ENCODE results near the gene RPS27L. TPM values are rescaled to one million over a fixed set of nuclear protein-coding genes. Genes with fewer than 3 reads are reported as not detected.
"Not testable (repeated sequence)": the region's sequence is repeated elsewhere in the genome, so short reads cannot be mapped to it uniquely, and the experiment has no call there.

Gene RPS27L
- total RNA-seq, 1 donor from 2014 or later: 202 TPM

- Mint-ChIP-seq H3K27me3 (ENCODE audit: unreplicated experiment) (no peaks in the 10 kb centered on the region), H3K4me3 (ENCODE audit: unreplicated experiment) (no peak overlapping the region), H3K4me1 (ENCODE audit: unreplicated experiment) (peaks cover 25% of the 10 kb centered on the region), H3K9me3 (ENCODE audit: unreplicated experiment) (no peaks in the 10 kb centered on the region), H3K27ac (ENCODE audit: unreplicated experiment) (no peak overlapping the region), H3K36me3 (ENCODE audit: unreplicated experiment) (no peaks in the 10 kb centered on the region)
- TF ChIP-seq CTCF (IDR thresholded peaks at IDR 0.05): no peak
- DNase-seq (ENCODE audit: extremely low spot score, unreplicated experiment): no peak
Observed at GRCh38 chr15:63110428-63111026, 46.8 kb downstream of the RPS27L start.

GRCh38 chr15:63109920-63110319, 47.4 kb downstream of the RPS27L start:
- Mint-ChIP-seq H3K27me3 (ENCODE audit: unreplicated experiment) (no peaks in the 10 kb centered on the region), H3K36me3 (ENCODE audit: unreplicated experiment) (no peaks in the 10 kb centered on the region), H3K4me3 (ENCODE audit: unreplicated experiment) (no peak overlapping the region), H3K9me3 (ENCODE audit: unreplicated experiment) (no peaks in the 10 kb centered on the region), H3K27ac (ENCODE audit: unreplicated experiment) (no peak overlapping the region), H3K4me1 (ENCODE audit: unreplicated experiment) (peaks cover 25% of the 10 kb centered on the region)
- no peak for TF ChIP-seq CTCF (IDR thresholded peaks at IDR 0.05)
- no peak for DNase-seq (ENCODE audit: extremely low spot score, unreplicated experiment)

- H3K4me1 Mint-ChIP-seq (ENCODE audit: unreplicated experiment): peaks cover 24% of the 10 kb centered on the region
- H3K4me3 Mint-ChIP-seq (ENCODE audit: unreplicated experiment): no peak overlapping the region
- no peaks in the 10 kb centered on the region for H3K36me3 Mint-ChIP-seq (ENCODE audit: unreplicated experiment)
- H3K27ac Mint-ChIP-seq (ENCODE audit: unreplicated experiment): no peak overlapping the region
- no peaks in the 10 kb centered on the region for H3K27me3 Mint-ChIP-seq (ENCODE audit: unreplicated experiment)
- DNase-seq (ENCODE audit: extremely low spot score, unreplicated experiment): no peak
- no peaks in the 10 kb centered on the region for H3K9me3 Mint-ChIP-seq (ENCODE audit: unreplicated experiment)
- no peak for TF ChIP-seq CTCF (IDR thresholded peaks at IDR 0.05)
Observed at GRCh38 chr15:63109498-63109897, 47.8 kb downstream of the RPS27L start.

GRCh38 chr15:63107895-63108546, 49.3 kb downstream of the RPS27L start:
- no peaks in the 10 kb centered on the region for H3K27me3 Mint-ChIP-seq (ENCODE audit: unreplicated experiment)
- H3K4me1 Mint-ChIP-seq (ENCODE audit: unreplicated experiment): peaks cover 23% of the 10 kb centered on the region
- no peaks in the 10 kb centered on the region for H3K36me3 Mint-ChIP-seq (ENCODE audit: unreplicated experiment)
- no peaks in the 10 kb centered on the region for H3K9me3 Mint-ChIP-seq (ENCODE audit: unreplicated experiment)
- DNase-seq (ENCODE audit: extremely low spot score, unreplicated experiment): no peak
- no peak for TF ChIP-seq CTCF (IDR thresholded peaks at IDR 0.05)
- H3K4me3 Mint-ChIP-seq (ENCODE audit: unreplicated experiment): no peak overlapping the region
- peak overlapping the region; percentile 90 for H3K27ac Mint-ChIP-seq (ENCODE audit: unreplicated experiment)

- not testable (repeated sequence) for H3K9me3 Mint-ChIP-seq (ENCODE audit: unreplicated experiment); H3K36me3 Mint-ChIP-seq (ENCODE audit: unreplicated experiment); H3K27me3 Mint-ChIP-seq (ENCODE audit: unreplicated experiment); H3K27ac Mint-ChIP-seq (ENCODE audit: unreplicated experiment); H3K4me3 Mint-ChIP-seq (ENCODE audit: unreplicated experiment); DNase-seq (ENCODE audit: extremely low spot score, unreplicated experiment)
- H3K4me1 Mint-ChIP-seq (ENCODE audit: unreplicated experiment): peaks cover 23% of the 10 kb centered on the region
Observed at GRCh38 chr15:63105354-63105753, 51.9 kb downstream of the RPS27L start.

Data from osteocyte (in vitro differentiated cells).